ENCODE measurements around the gene HPD. TPM values are rescaled to one million over a fixed set of nuclear protein-coding genes. Genes with fewer than 3 reads are reported as not detected.

Gene HPD
- total RNA-seq, 4 donors from 2014 or later, result 2.0 to 5.0 (median 2.0) TPM; not detected in 1

- in situ Hi-C loops (cut with MboI; ENCODE audit: low sequenced_read_pairs in 4 of 4), result no loop called here
- no peak overlapping the region for H3K4me3 ChIP-seq
- DNase-seq, result no peak
- H3K9me3 ChIP-seq, result no peaks in the 10 kb centered on the region
- no peaks in the 10 kb centered on the region for H3K27me3 ChIP-seq
- no peak overlapping the region for H3K27ac ChIP-seq
- no peaks in the 10 kb centered on the region for H3K4me1 ChIP-seq
- no peak for TF ChIP-seq POLR2A (IDR thresholded peaks at IDR 0.05)
- TF ChIP-seq CTCF (IDR thresholded peaks at IDR 0.05 in 4 of 5, conservative IDR thresholded peaks at IDR 0.05 in 1 of 5), result no peak
- no peak for ATAC-seq
- peaks cover 0 to 74% of the 10 kb centered on the region in 2 donors for H3K36me3 ChIP-seq
- intact Hi-C loops (cut with DNase I; ENCODE audit: low total_unique reads), result no loop called here
These were observed 32.1 kb downstream of the HPD start for GRCh38 chr12:121826318-121827150.

GRCh38 chr12:121825041-121825523, 33.6 kb downstream of the HPD start:
- Histone ChIP-seq H3K27ac (no peak overlapping the region), H3K27me3 (no peaks in the 10 kb centered on the region), H3K4me3 (no peak overlapping the region), H3K36me3 (peaks cover 0 to 74% of the 10 kb centered on the region in 2 donors), H3K4me1 (no peaks in the 10 kb centered on the region), H3K9me3 (no peaks in the 10 kb centered on the region)
- ATAC-seq (no peak), DNase-seq (no peak)
- intact Hi-C loops (cut with DNase I; ENCODE audit: low total_unique reads) (no loop called here), in situ Hi-C loops (cut with MboI; ENCODE audit: low sequenced_read_pairs in 4 of 4) (no loop called here)
- TF ChIP-seq CTCF (IDR thresholded peaks at IDR 0.05 in 4 of 5, conservative IDR thresholded peaks at IDR 0.05 in 1 of 5), result no peak
- TF ChIP-seq POLR2A (IDR thresholded peaks at IDR 0.05), result no peak

- no peak overlapping the region for H3K4me3 ChIP-seq
- H3K27ac ChIP-seq, result no peak overlapping the region
- TF ChIP-seq POLR2A (IDR thresholded peaks at IDR 0.05) (no peak), CTCF (IDR thresholded peaks at IDR 0.05 in 4 of 5, conservative IDR thresholded peaks at IDR 0.05 in 1 of 5) (no peak)
- DNase-seq (no peak), ATAC-seq (no peak)
- no peaks in the 10 kb centered on the region for H3K27me3 ChIP-seq
- peaks cover 0 to 77% of the 10 kb centered on the region in 2 donors for H3K36me3 ChIP-seq
- intact Hi-C loops (cut with DNase I; ENCODE audit: low total_unique reads) (no loop called here), in situ Hi-C loops (cut with MboI; ENCODE audit: low sequenced_read_pairs in 4 of 4) (no loop called here)
- no peaks in the 10 kb centered on the region for H3K4me1 ChIP-seq
- H3K9me3 ChIP-seq, result no peaks in the 10 kb centered on the region
These were observed 34.9 kb downstream of the HPD start for GRCh38 chr12:121823727-121824115.

GRCh38 chr12:121823101-121823726, 35.4 kb downstream of the HPD start:
- intact Hi-C loops (cut with DNase I; ENCODE audit: low total_unique reads) (no loop called here), in situ Hi-C loops (cut with MboI; ENCODE audit: low sequenced_read_pairs in 4 of 4) (no loop called here)
- TF ChIP-seq POLR2A (IDR thresholded peaks at IDR 0.05) (no peak), CTCF (IDR thresholded peaks at IDR 0.05 in 4 of 5, conservative IDR thresholded peaks at IDR 0.05 in 1 of 5) (no peak)
- Histone ChIP-seq H3K27ac (no peak overlapping the region), H3K4me1 (no peaks in the 10 kb centered on the region), H3K27me3 (no peaks in the 10 kb centered on the region), H3K4me3 (no peak overlapping the region), H3K36me3 (peaks cover 3 to 76% of the 10 kb centered on the region in 2 donors), H3K9me3 (no peaks in the 10 kb centered on the region)
- ATAC-seq, result no peak
- DNase-seq, result no peak
